ENCODE measurements around the gene DUSP5. TPM values are rescaled to one million over a fixed set of nuclear protein-coding genes. Genes with fewer than 3 reads are reported as not detected.

DUSP5 gene
- total RNA-seq, 6 experiments from 2014 or later, result 31.9 to 58.2 (median 35.0) TPM

DNA sequence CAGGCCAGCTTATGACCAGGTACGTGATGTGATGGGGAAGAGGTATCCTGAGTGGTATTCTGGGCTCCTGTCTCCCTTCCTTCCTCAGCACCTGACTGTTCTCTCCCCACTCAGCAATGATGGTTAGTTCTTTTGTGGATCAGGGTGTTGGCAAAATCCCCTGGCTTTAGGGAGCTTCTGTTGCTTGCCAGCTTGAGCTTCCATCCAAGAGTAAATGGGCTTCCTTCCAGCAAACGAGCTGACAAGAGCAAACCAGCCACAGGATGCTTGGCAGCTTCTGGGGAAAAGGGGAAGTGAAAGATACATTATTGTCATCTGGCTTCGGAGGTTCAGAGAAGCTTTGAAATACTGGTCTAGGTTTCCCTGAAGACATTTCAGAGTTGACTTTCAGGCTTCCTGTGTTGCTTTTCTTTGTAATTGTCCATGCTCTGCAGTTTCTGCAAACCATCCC is 5.2 kb downstream of the DUSP5 start:
- Mint-ChIP-seq H3K36me3 (ENCODE audit: low read depth) (peaks cover 70% of the 10 kb centered on the region), H3K27me3 (ENCODE audit: insufficient read depth) (peaks cover 32% of the 10 kb centered on the region), H3K4me1 (ENCODE audit: low read depth) (peaks cover 84% of the 10 kb centered on the region), H3K9me3 (no peaks in the 10 kb centered on the region), H3K27ac (peak overlapping the region; percentile 95), H3K4me3 (peak overlapping the region; percentile 100)
- DNase-seq, result peak; percentile 56
- TF ChIP-seq, protein P1, sequence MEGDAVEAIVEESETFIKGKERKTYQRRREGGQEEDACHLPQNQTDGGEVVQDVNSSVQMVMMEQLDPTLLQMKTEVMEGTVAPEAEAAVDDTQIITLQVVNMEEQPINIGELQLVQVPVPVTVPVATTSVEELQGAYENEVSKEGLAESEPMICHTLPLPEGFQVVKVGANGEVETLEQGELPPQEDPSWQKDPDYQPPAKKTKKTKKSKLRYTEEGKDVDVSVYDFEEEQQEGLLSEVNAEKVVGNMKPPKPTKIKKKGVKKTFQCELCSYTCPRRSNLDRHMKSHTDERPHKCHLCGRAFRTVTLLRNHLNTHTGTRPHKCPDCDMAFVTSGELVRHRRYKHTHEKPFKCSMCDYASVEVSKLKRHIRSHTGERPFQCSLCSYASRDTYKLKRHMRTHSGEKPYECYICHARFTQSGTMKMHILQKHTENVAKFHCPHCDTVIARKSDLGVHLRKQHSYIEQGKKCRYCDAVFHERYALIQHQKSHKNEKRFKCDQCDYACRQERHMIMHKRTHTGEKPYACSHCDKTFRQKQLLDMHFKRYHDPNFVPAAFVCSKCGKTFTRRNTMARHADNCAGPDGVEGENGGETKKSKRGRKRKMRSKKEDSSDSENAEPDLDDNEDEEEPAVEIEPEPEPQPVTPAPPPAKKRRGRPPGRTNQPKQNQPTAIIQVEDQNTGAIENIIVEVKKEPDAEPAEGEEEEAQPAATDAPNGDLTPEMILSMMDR (IDR thresholded peaks at IDR 0.05), result no peak

DNA sequence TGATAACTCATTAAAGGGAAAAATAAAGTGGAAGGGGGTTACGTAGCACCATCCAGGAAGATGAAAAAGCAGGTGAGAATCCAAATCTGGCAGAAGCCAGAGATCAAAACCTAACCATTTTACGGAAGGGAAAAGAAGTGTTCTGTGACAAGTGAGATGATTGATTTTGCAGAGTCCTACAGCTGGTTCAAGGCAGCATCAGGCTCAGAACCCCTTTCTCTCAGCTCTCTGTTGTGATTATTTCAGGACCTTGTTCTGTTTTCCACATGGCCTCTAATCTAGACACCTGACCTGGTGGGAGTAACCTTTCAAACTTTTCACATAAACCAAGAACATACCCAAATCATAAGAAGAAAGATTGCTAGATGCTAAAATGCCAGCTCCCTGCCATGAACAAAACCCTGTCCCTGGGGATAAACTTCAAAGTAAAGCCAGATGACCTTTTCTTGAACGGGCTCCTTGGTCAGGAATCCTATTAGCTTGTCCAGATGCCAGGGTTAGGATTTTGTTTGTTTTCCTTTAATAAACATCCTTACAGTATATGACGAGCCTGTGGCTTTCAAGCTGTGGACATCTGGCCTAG is 5.9 kb downstream of the DUSP5 start:
- Mint-ChIP-seq H3K27me3 (ENCODE audit: insufficient read depth) (peaks cover 39% of the 10 kb centered on the region), H3K4me1 (ENCODE audit: low read depth) (peaks cover 91% of the 10 kb centered on the region), H3K27ac (peak overlapping the region; percentile 95), H3K4me3 (peak overlapping the region; percentile 100), H3K36me3 (ENCODE audit: low read depth) (peaks cover 76% of the 10 kb centered on the region), H3K9me3 (no peaks in the 10 kb centered on the region)
- DNase-seq, result no peak
- TF ChIP-seq, protein P1 (IDR thresholded peaks at IDR 0.05), result no peak

DNA sequence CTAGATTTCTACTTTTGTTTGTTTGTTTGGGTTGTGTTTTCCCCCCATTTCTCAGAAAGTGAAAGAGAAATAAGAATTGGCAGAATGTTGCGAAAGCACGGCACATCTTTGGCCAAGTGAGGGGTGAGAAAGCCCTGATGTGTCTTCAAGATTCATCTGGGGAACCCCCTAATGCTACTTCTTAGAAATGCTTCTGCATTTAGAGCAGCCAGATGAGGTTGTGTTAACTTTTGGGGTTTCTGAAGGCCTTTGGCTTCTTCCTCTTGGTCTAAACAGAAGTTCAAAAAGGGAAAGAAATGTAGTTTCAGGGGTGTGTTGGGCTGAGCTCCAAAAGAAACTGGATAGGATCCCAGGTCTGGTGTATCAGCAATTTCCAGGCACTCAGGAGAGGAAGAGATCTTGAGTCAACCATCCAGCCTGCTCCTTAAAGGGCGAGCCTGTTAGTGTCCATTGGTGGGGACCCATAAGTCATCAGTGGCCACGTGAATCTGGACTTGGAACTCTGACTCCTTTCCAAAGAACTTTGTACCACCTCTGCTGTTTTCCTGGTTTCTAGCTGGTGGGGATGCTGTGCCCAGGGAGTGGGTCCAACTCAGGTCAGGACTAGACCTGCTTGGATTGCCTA is 6.5 kb downstream of the DUSP5 start:
- H3K27ac Mint-ChIP-seq, result peak overlapping the region; percentile 95

DNA sequence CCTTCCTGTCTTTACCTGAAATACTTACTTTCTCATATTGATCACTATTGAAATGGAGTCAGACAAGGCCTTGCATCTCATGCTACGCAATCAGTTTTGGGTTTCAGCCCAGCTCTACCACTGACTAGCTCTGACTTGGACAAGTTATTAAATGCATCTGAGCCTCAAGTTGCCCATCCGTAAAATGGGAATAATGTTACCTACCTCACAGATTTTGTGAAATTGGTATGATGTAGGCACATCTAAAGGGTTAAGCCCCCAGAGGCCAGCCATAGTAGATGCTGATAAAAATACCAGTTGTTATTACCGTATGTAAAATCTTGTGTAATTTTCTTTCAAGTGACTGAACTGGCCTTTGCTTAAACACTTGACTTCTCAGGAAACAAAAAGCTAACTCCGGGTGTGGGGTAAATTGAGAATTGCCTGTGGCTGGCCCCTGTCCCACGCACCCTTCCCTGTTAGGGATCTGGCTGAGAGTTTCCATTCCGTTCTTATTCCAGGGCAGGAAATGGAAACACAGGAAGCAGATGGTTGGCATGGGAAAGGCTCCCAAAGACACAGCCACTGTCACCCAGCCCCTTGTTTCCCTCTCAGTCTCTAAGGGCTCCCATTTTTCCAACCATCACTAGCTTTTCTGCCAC is 7.5 kb downstream of the DUSP5 start:
- Mint-ChIP-seq H3K4me1 (ENCODE audit: low read depth) (peaks cover 97% of the 10 kb centered on the region), H3K4me3 (peak overlapping the region; percentile 100)

More for the DNA sequence above, 6.5 kb downstream of the DUSP5 start:
- Mint-ChIP-seq H3K4me1 (ENCODE audit: low read depth) (peaks cover 97% of the 10 kb centered on the region), H3K4me3 (peak overlapping the region; percentile 100), H3K27me3 (ENCODE audit: insufficient read depth) (peaks cover 41% of the 10 kb centered on the region), H3K9me3 (no peaks in the 10 kb centered on the region), H3K36me3 (ENCODE audit: low read depth) (peaks cover 76% of the 10 kb centered on the region)
- TF ChIP-seq, protein P1 (IDR thresholded peaks at IDR 0.05), result no peak
- peak; percentile 79 for DNase-seq

DNA sequence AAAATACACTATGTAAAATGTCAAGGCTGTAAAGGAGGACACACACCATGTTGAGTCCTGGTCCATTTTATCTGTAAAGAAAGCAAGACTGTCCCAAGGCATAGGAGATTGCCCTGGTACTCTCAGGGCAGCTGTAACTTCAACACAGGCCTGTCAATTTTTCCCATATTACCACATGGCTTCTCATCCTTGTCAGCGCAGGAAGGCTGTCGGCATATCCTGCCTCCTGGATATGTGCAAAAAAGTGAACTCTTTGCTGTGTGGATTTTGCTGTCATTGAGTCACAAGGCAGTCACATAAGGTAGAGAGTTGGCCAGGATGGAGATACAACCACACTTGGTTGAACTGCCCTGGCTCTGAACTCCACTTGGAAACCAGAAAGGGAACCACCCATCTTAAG is 8.7 kb downstream of the DUSP5 start:
- TF ChIP-seq, protein P1 (IDR thresholded peaks at IDR 0.05), result no peak
- Mint-ChIP-seq H3K4me3 (peak overlapping the region; percentile 45; the same call in 1 of the 2 replicates), H3K27me3 (ENCODE audit: insufficient read depth) (peaks cover 45% of the 10 kb centered on the region), H3K27ac (peak overlapping the region; percentile 68), H3K9me3 (no peaks in the 10 kb centered on the region), H3K4me1 (ENCODE audit: low read depth) (peaks cover 97% of the 10 kb centered on the region), H3K36me3 (ENCODE audit: low read depth) (peaks cover 85% of the 10 kb centered on the region)
- DNase-seq, result no peak

More for the DNA sequence above, 7.5 kb downstream of the DUSP5 start:
- peak overlapping the region; percentile 95 for H3K27ac Mint-ChIP-seq
- peaks cover 76% of the 10 kb centered on the region for H3K36me3 Mint-ChIP-seq (ENCODE audit: low read depth)
- H3K27me3 Mint-ChIP-seq (ENCODE audit: insufficient read depth), result peaks cover 39% of the 10 kb centered on the region
- no peaks in the 10 kb centered on the region for H3K9me3 Mint-ChIP-seq
- no peak for DNase-seq
- TF ChIP-seq, protein P1 (IDR thresholded peaks at IDR 0.05), result 0 out of 2 replicates have a peak, but pooled peaks have one; percentile 8
